Natural killer cell treated with Interleukin-12 subunit alpha and Interleukin-12 subunit beta and Interleukin-15 and Interleukin-18, amount 100 ng/mL, for 72 hours (primary cell): Measurements from ENCODE around the gene FHOD1. TPM values are rescaled to one million over a fixed set of nuclear protein-coding genes. Genes with fewer than 3 reads are reported as not detected.
A peak's percentile ranks its signal among the peaks of the same experiment; 100 is the strongest.

ENCODE experiments used
- ATAC-seq, 2 donors: fragments of 150-1000 bp; cut with Tn5 transposase in 1 of 2; sonication (Bioruptor Pico), chemical (Tn5 transposase) in 1 of 2; 2 replicates each; pipeline ENCODE4 v1.10.0; 2021
- DNase-seq: peaks from one replicate; pipeline ENCODE4 v3.0.0; 2022; ENCODE audit warnings: low spot score
- H3K27ac Mint-ChIP-seq, 2 donors: 1 replicate in 1 of 2; 2 replicates in 1 of 2; pipeline ENCODE4 v1.8.0; 2022; ENCODE audit warnings: mixed read lengths in 2 of 2, mild to moderate bottlenecking in 1 of 2, moderate library complexity in 1 of 2
- H3K27me3 Mint-ChIP-seq, 2 donors: 1 replicate in 1 of 2; 2 replicates in 1 of 2; pipeline ENCODE4 v1.8.0; 2022; ENCODE audit warnings: mixed read lengths in 2 of 2
- H3K36me3 Mint-ChIP-seq: one replicate; pipeline ENCODE4 v1.8.0; 2022; ENCODE audit warnings: mixed read lengths
- H3K4me1 Mint-ChIP-seq, 2 donors: 1 replicate in 1 of 2; 2 replicates in 1 of 2; pipeline ENCODE4 v1.8.0; 2022; ENCODE audit warnings: low read depth in 2 of 2, mixed read lengths in 2 of 2, mild to moderate bottlenecking in 1 of 2
- H3K4me3 Mint-ChIP-seq: one replicate; pipeline ENCODE4 v1.8.0; 2022; ENCODE audit warnings: mixed read lengths
- H3K9me3 Mint-ChIP-seq: 2 replicates; pipeline ENCODE4 v1.8.0; 2022; ENCODE audit warnings: mixed read lengths
- total RNA-seq, 2 donors: library from RNA; stranded (reverse); gene quantifications; one replicate each; pipeline ENCODE4 v1.2.3, GENCODE V29; 2022

Gene FHOD1
- total RNA-seq, 2 donors from 2014 or later = 156 to 160 TPM

- H3K27ac Mint-ChIP-seq = no peak overlapping the region
- no peak for ATAC-seq
- no peak overlapping the region for H3K4me3 Mint-ChIP-seq
- H3K9me3 Mint-ChIP-seq = no peaks in the 10 kb centered on the region
- no peak for DNase-seq
- peaks cover 12 to 18% of the 10 kb centered on the region in 2 donors for H3K27me3 Mint-ChIP-seq
- no peaks in the 10 kb centered on the region for H3K36me3 Mint-ChIP-seq
- H3K4me1 Mint-ChIP-seq = no peaks in the 10 kb centered on the region
Observed at GRCh38 chr16:67264866-67265265, 17.6 kb upstream of the FHOD1 start.

- ATAC-seq (no peak), DNase-seq (no peak)
- Mint-ChIP-seq H3K27ac (no peak overlapping the region), H3K9me3 (no peaks in the 10 kb centered on the region), H3K4me1 (no peaks in the 10 kb centered on the region), H3K27me3 (peaks cover 12 to 18% of the 10 kb centered on the region in 2 donors), H3K4me3 (no peak overlapping the region), H3K36me3 (no peaks in the 10 kb centered on the region)
Observed at GRCh38 chr16:67264277-67264676, 17.0 kb upstream of the FHOD1 start.

GRCh38 chr16:67263201-67263600 lies 15.9 kb upstream of the FHOD1 start:
- H3K4me1 Mint-ChIP-seq = no peaks in the 10 kb centered on the region
- no peaks in the 10 kb centered on the region for H3K9me3 Mint-ChIP-seq
- H3K36me3 Mint-ChIP-seq = no peaks in the 10 kb centered on the region
- H3K27ac Mint-ChIP-seq = no peak overlapping the region
- no peak overlapping the region for H3K4me3 Mint-ChIP-seq
- DNase-seq (no peak), ATAC-seq (no peak)
- peaks cover 12 to 18% of the 10 kb centered on the region in 2 donors for H3K27me3 Mint-ChIP-seq

- ATAC-seq = peak in 1 of 2 donors; percentile 34
- Mint-ChIP-seq H3K4me3 (no peak overlapping the region), H3K27ac (no peak overlapping the region), H3K9me3 (no peaks in the 10 kb centered on the region), H3K4me1 (no peaks in the 10 kb centered on the region), H3K36me3 (no peaks in the 10 kb centered on the region), H3K27me3 (peaks cover 12 to 18% of the 10 kb centered on the region in 2 donors)
- DNase-seq = no peak
Observed at GRCh38 chr16:67260426-67261063, 13.3 kb upstream of the FHOD1 start.

- no peak overlapping the region for H3K27ac Mint-ChIP-seq
- H3K4me1 Mint-ChIP-seq = no peaks in the 10 kb centered on the region
- DNase-seq = no peak
- no peak for ATAC-seq
- H3K9me3 Mint-ChIP-seq = no peaks in the 10 kb centered on the region
- H3K4me3 Mint-ChIP-seq = no peak overlapping the region
- peaks cover 12 to 18% of the 10 kb centered on the region in 2 donors for H3K27me3 Mint-ChIP-seq
- H3K36me3 Mint-ChIP-seq = no peaks in the 10 kb centered on the region
Observed at GRCh38 chr16:67259705-67260104, 12.4 kb upstream of the FHOD1 start.

GRCh38 chr16:67258161-67258835 lies 11.0 kb upstream of the FHOD1 start:
- Mint-ChIP-seq H3K9me3 (no peaks in the 10 kb centered on the region), H3K27ac (no peak overlapping the region), H3K4me3 (no peak overlapping the region), H3K4me1 (no peaks in the 10 kb centered on the region), H3K27me3 (peaks cover 9 to 15% of the 10 kb centered on the region in 2 donors), H3K36me3 (no peaks in the 10 kb centered on the region)
- DNase-seq = no peak
- ATAC-seq = no peak

- Mint-ChIP-seq H3K9me3 (no peaks in the 10 kb centered on the region), H3K36me3 (no peaks in the 10 kb centered on the region), H3K4me3 (no peak overlapping the region), H3K4me1 (no peaks in the 10 kb centered on the region), H3K27me3 (peaks cover 5 to 8% of the 10 kb centered on the region in 2 donors), H3K27ac (no peak overlapping the region)
- DNase-seq (no peak), ATAC-seq (no peak)
Observed at GRCh38 chr16:67257486-67258160, 10.3 kb upstream of the FHOD1 start.

- ATAC-seq = no peak
- DNase-seq = no peak
- no peak overlapping the region for H3K27ac Mint-ChIP-seq
- no peaks in the 10 kb centered on the region for H3K9me3 Mint-ChIP-seq
- H3K4me3 Mint-ChIP-seq = no peak overlapping the region
- H3K27me3 Mint-ChIP-seq = peaks cover 0 to 2% of the 10 kb centered on the region in 2 donors
- H3K4me1 Mint-ChIP-seq = no peaks in the 10 kb centered on the region
- no peaks in the 10 kb centered on the region for H3K36me3 Mint-ChIP-seq
Observed at GRCh38 chr16:67256701-67257230, 9.5 kb upstream of the FHOD1 start.

- no peak overlapping the region for H3K4me3 Mint-ChIP-seq
- H3K9me3 Mint-ChIP-seq = no peaks in the 10 kb centered on the region
- H3K27ac Mint-ChIP-seq = no peak overlapping the region
- no peak for ATAC-seq
- DNase-seq = no peak
- H3K27me3 Mint-ChIP-seq = peaks cover 0 to 2% of the 10 kb centered on the region in 2 donors
- H3K4me1 Mint-ChIP-seq = no peaks in the 10 kb centered on the region
- H3K36me3 Mint-ChIP-seq = no peaks in the 10 kb centered on the region
Observed at GRCh38 chr16:67255553-67256221, 8.4 kb upstream of the FHOD1 start.

GRCh38 chr16:67254801-67255552 lies 7.7 kb upstream of the FHOD1 start:
- H3K36me3 Mint-ChIP-seq = no peaks in the 10 kb centered on the region
- no peaks in the 10 kb centered on the region for H3K9me3 Mint-ChIP-seq
- ATAC-seq (no peak), DNase-seq (no peak)
- H3K27me3 Mint-ChIP-seq = peaks cover 6 to 7% of the 10 kb centered on the region in 2 donors
- no peak overlapping the region for H3K4me3 Mint-ChIP-seq
- peaks cover 0 to under 1% of the 10 kb centered on the region in 2 donors for H3K4me1 Mint-ChIP-seq
- no peak overlapping the region for H3K27ac Mint-ChIP-seq

- Mint-ChIP-seq H3K27ac (no peak overlapping the region), H3K4me3 (no peak overlapping the region), H3K4me1 (peaks cover 13 to 15% of the 10 kb centered on the region in 2 donors), H3K9me3 (no peaks in the 10 kb centered on the region), H3K27me3 (peaks cover 14% of the 10 kb centered on the region in 2 donors), H3K36me3 (no peaks in the 10 kb centered on the region)
- DNase-seq = no peak
- no peak for ATAC-seq
Observed at GRCh38 chr16:67252609-67253497, 5.6 kb upstream of the FHOD1 start.

GRCh38 chr16:67250045-67250327 lies 2.7 kb upstream of the FHOD1 start:
- Mint-ChIP-seq H3K27me3 (peaks cover 14% of the 10 kb centered on the region in 2 donors), H3K4me3 (peak overlapping the region; percentile 99), H3K9me3 (no peaks in the 10 kb centered on the region), H3K36me3 (no peaks in the 10 kb centered on the region), H3K4me1 (peaks cover 23 to 25% of the 10 kb centered on the region in 2 donors), H3K27ac (no peak overlapping the region)
- ATAC-seq (no peak), DNase-seq (no peak)
